Keratinocyte (primary cell): Measurements from ENCODE around the gene NCKAP1. TPM values are rescaled to one million over a fixed set of nuclear protein-coding genes. Genes with fewer than 3 reads are reported as not detected.

Experiments used
- DNase-seq: peaks from one replicate; pipeline ENCODE4 v3.0.0-alpha.2; 2011; ENCODE audit warnings: low read depth, missing footprints, low spot score
- FAIRE-seq: peaks from 2 replicates; lab custom pipeline; 2011; peaks lifted over from hg19 to GRCh38; lab: Jason Lieb, UNC
- H2AFZ ChIP-seq: 2 replicates; pipeline ENCODE4 v1.6.0; 2012; ENCODE audit warnings: low read length, control low read depth, inconsistent platforms; ENCODE audit not compliant: control insufficient read depth
- H3K27ac ChIP-seq: 2 replicates; pipeline ENCODE4 v1.5.1; 2011; ENCODE audit warnings: low read length; ENCODE audit not compliant: control insufficient read depth, insufficient read depth
- H3K27me3 ChIP-seq: 3 replicates; pipeline ENCODE4 v1.6.0; 2011; ENCODE audit warnings: low read length; ENCODE audit not compliant: control insufficient read depth, insufficient read depth; ENCODE audit errors: extremely low read depth
- H3K36me3 ChIP-seq, 2 experiments: 2 replicates in 1 of 2; 3 replicates in 1 of 2; pipeline ENCODE4 v1.5.1; 2011; ENCODE audit warnings: low read length in 2 of 2, mild to moderate bottlenecking in 1 of 2; ENCODE audit not compliant: control insufficient read depth in 2 of 2, insufficient read depth in 2 of 2; ENCODE audit errors: extremely low read depth in 1 of 2
- H3K4me1 ChIP-seq: 3 replicates; pipeline ENCODE4 v1.5.1; 2011; ENCODE audit warnings: low read length; ENCODE audit not compliant: control insufficient read depth, insufficient read depth; ENCODE audit errors: extremely low read depth
- H3K4me2 ChIP-seq: 3 replicates; pipeline ENCODE4 v1.6.0; 2011; ENCODE audit warnings: low read depth, low read length; ENCODE audit not compliant: control insufficient read depth, insufficient read depth; ENCODE audit errors: extremely low read depth
- H3K4me3 ChIP-seq, 3 experiments: fragments of 200-600 bp in 1 of 3; sonication (generic) in 1 of 3; 2 replicates in 2 of 3; 3 replicates in 1 of 3; pipeline ENCODE4 v1.5.1; 2011 to 2016; ENCODE audit warnings: low read length in 3 of 3, mild to moderate bottlenecking in 3 of 3, control low read depth in 2 of 3, inconsistent platforms in 1 of 3, low read depth in 1 of 3, mixed read lengths in 1 of 3, mixed run types in 1 of 3, moderate library complexity in 1 of 3; ENCODE audit not compliant: control insufficient read depth in 2 of 3, insufficient read depth in 2 of 3; ENCODE audit errors: extremely low read depth in 1 of 3
- H3K79me2 ChIP-seq: 2 replicates; pipeline ENCODE4 v1.6.0; 2012; ENCODE audit warnings: low read length; ENCODE audit not compliant: control insufficient read depth, insufficient read depth
- H3K9ac ChIP-seq: 3 replicates; pipeline ENCODE4 v1.6.0; 2011; ENCODE audit warnings: low read length; ENCODE audit not compliant: control insufficient read depth, insufficient read depth; ENCODE audit errors: extremely low read depth
- H3K9me1 ChIP-seq: 3 replicates; pipeline ENCODE4 v1.6.0; 2011; ENCODE audit warnings: low read length; ENCODE audit not compliant: control insufficient read depth, insufficient read depth; ENCODE audit errors: extremely low read depth
- H3K9me3 ChIP-seq: 2 replicates; pipeline ENCODE4 v1.5.1; 2012; ENCODE audit warnings: low read depth, low read length; ENCODE audit not compliant: control insufficient read depth
- H4K20me1 ChIP-seq: 3 replicates; pipeline ENCODE4 v1.6.0; 2011; ENCODE audit warnings: low read length; ENCODE audit not compliant: control insufficient read depth, insufficient read depth; ENCODE audit errors: extremely low read depth
- EZH2 ChIP-seq: IDR thresholded peaks from one replicate; pipeline ENCODE4 v1.6.1; 2012; ENCODE audit warnings: inconsistent platforms, mild to moderate bottlenecking, low read length, moderate library complexity
- dilution Hi-C: fragments of 300-500 bp; cut with MboI; formaldehyde crosslinking; loops from one replicate; pipeline ENCODE4 v1.7.0; 2020; ENCODE audit warnings: low sequenced_read_pairs; ENCODE audit not compliant: extremely low pct_ligation_motif_present
- polyA plus RNA-seq, 5 experiments: library from polyadenylated mRNA; depleted of rRNA in 3 of 5; stranded (reverse) in 3 of 5; stranded (forward) in 1 of 5; unstranded in 1 of 5; fragments of >200 nt; gene quantifications; 1 replicate in 1 of 5; 2 replicates in 3 of 5; 3 replicates in 1 of 5; pipeline versions ENCODE4 v1.2.1 to v1.2.3, GENCODE V29; 2011 to 2012; ENCODE audit warnings: missing spikeins in 2 of 5, low read depth in 1 of 5, low replicate concordance in 1 of 5
- TF ChIP-seq, protein P1 (sequence below), 3 experiments: IDR thresholded peaks in 1 of 3; conservative IDR thresholded peaks in 1 of 3; optimal IDR thresholded peaks in 1 of 3; 2 replicates in 2 of 3; 3 replicates in 1 of 3; pipeline versions ENCODE3 to v1.5.1; 2011; ENCODE audit warnings: low read length in 3 of 3, mild to moderate bottlenecking in 3 of 3, moderate library complexity in 2 of 3, control low read depth in 1 of 3, inconsistent platforms in 1 of 3; ENCODE audit not compliant: insufficient read depth in 2 of 3; ENCODE audit errors: extremely low read depth in 1 of 3

The NCKAP1 gene
- polyA plus RNA-seq, 1 donor (not counting 4 experiments of a cell fraction or from before 2014, with no cell fraction given) = 207 TPM

DNA sequence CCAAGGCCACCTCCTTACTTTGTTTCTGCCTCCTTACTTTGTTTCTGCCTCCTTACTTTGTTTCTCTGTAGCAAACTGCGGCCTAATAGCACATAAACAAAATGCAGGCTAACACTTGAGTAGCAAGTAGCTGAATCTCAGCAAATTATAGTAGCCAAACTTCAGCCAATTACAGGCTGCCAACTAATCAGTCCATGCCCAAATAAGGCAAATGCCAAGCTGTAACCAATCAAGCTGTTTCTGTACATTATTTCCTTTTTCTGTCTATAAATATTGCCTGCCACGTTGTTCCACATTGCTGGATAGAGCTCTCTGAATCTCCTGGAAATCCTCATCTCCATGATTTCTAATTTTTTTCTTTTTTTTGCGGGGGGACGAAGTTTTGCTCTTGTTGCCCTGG, 143.1 kb downstream of the NCKAP1 start:
- Histone ChIP-seq H3K9ac (no peak overlapping the region), H3K79me2 (no peaks in the 10 kb centered on the region), H3K9me3 (no peaks in the 10 kb centered on the region), H3K4me3 (no peak overlapping the region), H2AFZ (no peak overlapping the region), H3K9me1 (no peaks in the 10 kb centered on the region), H3K27ac (no peak overlapping the region), H4K20me1 (no peaks in the 10 kb centered on the region), H3K4me1 (no peaks in the 10 kb centered on the region), H3K4me2 (no peak overlapping the region), H3K27me3 (no peaks in the 10 kb centered on the region), H3K36me3 (no peaks in the 10 kb centered on the region)
- no peak for DNase-seq
- TF ChIP-seq, protein P1, sequence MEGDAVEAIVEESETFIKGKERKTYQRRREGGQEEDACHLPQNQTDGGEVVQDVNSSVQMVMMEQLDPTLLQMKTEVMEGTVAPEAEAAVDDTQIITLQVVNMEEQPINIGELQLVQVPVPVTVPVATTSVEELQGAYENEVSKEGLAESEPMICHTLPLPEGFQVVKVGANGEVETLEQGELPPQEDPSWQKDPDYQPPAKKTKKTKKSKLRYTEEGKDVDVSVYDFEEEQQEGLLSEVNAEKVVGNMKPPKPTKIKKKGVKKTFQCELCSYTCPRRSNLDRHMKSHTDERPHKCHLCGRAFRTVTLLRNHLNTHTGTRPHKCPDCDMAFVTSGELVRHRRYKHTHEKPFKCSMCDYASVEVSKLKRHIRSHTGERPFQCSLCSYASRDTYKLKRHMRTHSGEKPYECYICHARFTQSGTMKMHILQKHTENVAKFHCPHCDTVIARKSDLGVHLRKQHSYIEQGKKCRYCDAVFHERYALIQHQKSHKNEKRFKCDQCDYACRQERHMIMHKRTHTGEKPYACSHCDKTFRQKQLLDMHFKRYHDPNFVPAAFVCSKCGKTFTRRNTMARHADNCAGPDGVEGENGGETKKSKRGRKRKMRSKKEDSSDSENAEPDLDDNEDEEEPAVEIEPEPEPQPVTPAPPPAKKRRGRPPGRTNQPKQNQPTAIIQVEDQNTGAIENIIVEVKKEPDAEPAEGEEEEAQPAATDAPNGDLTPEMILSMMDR (optimal IDR thresholded peaks at IDR 0.05 in 1 of 3, IDR thresholded peaks at IDR 0.05 in 1 of 3, conservative IDR thresholded peaks at IDR 0.05 in 1 of 3; ENCODE audit: extremely low read depth in 1 of 3, insufficient read depth in 2 of 3, low read length in 3 of 3) = no peak
- no peak for TF ChIP-seq EZH2
- dilution Hi-C loops = no loop called here
- FAIRE-seq = no peak

- Histone ChIP-seq H3K36me3 (no peaks in the 10 kb centered on the region), H3K4me2 (no peak overlapping the region), H3K27ac (no peak overlapping the region), H2AFZ (no peak overlapping the region), H3K9me3 (no peaks in the 10 kb centered on the region), H3K4me3 (no peak overlapping the region), H3K4me1 (no peaks in the 10 kb centered on the region), H3K9ac (no peak overlapping the region), H3K79me2 (no peaks in the 10 kb centered on the region), H3K27me3 (no peaks in the 10 kb centered on the region), H3K9me1 (no peaks in the 10 kb centered on the region), H4K20me1 (no peaks in the 10 kb centered on the region)
- TF ChIP-seq, protein P1 (optimal IDR thresholded peaks at IDR 0.05 in 1 of 3, IDR thresholded peaks at IDR 0.05 in 1 of 3, conservative IDR thresholded peaks at IDR 0.05 in 1 of 3; ENCODE audit: extremely low read depth in 1 of 3, insufficient read depth in 2 of 3, low read length in 3 of 3) = no peak
- no peak for TF ChIP-seq EZH2
- FAIRE-seq (no peak), DNase-seq (no peak)
- dilution Hi-C loops = no loop called here
These were observed 144.1 kb downstream of the NCKAP1 start for GRCh38 chr2:182894174-182894573.
